Inflammatory macrophage treated with lipopolysaccharide for 4 hours (primary cell): Measurements from ENCODE around the gene PMM1.
A peak's percentile ranks its signal among the peaks of the same experiment; 100 is the strongest.

Experiments used
- DNase-seq: peaks from one replicate; pipeline ENCODE4 v3.0.0-alpha.2; 2020

The PMM1 gene

DNA sequence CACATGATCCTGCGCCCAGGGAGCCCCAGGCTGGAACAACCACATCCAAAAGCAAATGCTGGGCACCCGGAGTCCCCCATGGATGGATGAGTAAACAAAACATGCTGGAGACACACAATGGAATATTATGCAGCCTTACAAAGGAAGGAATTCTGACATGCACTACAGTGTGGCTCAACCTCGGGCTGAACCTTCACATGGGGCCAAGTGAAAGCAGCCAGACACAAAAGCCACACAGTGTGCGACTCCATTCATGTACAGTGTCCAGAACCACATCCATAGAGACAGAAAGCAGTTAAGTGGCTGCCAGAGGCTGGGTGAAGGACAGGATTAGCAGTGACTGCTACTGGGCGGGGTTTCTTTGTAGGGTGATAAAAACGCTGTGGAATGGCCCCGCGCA, 55.4 kb downstream of the PMM1 start:
- no peak for DNase-seq

GRCh38 chr22:41532908-41533825, 56.5 kb downstream of the PMM1 start:
- peak; percentile 54 for DNase-seq

DNA sequence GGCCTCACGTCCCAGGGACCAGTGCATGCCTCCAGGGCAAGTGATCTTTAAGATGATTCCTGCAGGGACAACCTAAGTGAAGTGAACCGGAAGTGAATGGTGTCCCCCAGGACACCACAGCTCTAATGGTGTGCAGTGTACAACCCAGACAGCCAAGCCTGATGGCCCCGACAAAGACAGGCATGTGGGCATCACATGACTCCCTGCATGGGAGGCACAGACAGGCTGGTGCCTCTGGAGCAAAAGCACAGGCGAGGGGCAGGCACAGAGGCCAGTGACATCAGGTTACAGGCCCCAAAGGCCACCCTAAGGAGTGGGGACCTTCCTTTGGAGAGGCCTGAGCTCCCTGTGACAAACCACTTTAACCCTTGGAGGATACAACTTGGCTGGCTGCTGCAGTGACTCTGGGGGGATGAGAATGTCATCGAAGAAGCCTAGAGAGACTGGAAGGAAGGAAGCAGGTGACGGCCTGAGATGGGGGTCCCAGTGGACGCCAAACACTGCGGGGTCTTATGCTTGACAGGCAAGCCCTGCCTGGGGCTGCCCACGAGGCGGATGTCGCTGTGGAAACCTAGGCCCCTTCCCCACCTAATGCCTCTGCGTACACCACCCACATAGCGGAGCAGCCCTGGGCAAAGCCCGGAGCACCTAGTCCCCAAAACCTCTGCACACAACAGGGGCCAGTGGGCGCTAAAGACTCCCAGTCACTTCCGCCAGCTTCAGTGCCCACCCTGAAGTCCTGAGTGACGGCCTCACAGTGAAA, 57.7 kb downstream of the PMM1 start:
- no peak for DNase-seq

DNA sequence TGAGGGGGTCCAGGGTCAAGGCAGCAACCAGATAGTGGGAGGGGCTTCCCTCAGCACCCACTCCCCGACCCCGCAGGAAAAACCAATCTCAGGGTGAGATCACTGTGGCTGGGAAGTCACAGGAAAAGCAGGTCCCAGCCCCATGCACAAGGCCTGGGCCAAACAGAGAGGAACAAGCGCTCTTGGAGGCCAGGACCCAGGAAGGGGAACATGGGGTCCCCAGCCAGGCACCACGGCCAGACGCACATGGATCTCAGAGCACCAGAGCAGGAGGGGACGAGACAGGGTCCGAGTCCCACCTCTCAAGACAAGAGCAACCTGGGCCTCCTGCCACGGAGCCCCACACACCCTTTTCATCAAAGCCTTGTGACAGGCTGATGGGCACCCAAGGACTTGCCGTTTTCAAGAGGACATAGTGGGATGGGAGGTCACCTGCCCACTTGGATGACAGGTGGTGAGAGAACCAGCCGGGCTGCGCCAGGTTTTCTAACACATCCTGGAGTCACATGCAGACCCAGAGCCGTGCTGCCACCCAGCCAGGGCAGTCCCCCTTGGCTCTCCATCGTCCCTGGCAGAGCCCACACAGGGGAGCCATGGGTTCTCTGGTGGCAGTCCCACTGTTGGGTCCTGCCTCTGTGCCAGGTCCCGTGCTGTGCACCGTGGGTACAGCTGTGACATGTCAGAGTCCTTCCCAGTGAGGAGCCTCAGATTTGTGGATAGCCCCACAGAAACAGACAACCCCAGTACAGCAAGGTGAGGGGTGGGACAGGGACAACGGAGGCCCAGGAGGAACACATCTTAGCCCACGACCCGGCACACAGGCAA, 58.5 kb downstream of the PMM1 start:
- no peak for DNase-seq

DNA sequence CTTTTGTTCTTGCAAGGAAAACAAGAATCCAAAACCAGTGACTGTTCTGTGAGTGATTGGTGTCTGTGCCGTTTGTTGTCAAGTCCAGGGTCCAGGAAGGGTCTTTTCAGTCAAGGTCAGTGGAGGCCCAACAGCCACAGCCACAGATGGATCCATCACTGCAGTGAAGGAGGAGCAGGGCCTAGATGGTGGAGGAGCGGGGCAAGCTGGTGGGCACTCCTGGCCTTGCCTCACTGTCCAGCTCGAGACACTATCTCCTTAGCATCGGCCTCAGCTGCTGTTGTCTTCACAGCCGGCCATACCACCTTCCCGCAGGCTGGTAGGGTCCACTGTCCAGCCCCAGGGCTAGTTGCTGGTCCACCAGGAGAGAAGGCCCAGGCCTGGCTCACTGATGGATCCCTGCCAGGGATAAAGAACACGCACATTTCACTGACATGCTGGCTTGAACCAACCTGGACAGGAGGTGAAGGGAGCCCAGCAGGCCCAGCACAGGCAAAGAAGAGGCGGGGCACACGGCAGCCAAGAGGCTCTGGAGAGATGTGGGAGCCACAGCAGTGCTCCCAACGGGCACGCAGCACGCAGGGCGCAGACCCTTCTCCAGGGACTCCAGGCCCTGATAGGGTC, 60.6 kb downstream of the PMM1 start:
- no peak for DNase-seq

- no peak for DNase-seq
These were observed 61.4 kb downstream of the PMM1 start for GRCh38 chr22:41528132-41528766.
